Fibroblast of peridontal ligament (primary cell): ENCODE measurements around the gene MIS18A.
"Not testable (repeated sequence)": the region's sequence is repeated elsewhere in the genome, so short reads cannot be mapped to it uniquely, and the experiment has no call there.

Experiments
- DNase-seq: peaks from one replicate; pipeline ENCODE4 v3.0.0-alpha.2; 2010; ENCODE audit errors: extremely low read depth

MIS18A gene, protein sequence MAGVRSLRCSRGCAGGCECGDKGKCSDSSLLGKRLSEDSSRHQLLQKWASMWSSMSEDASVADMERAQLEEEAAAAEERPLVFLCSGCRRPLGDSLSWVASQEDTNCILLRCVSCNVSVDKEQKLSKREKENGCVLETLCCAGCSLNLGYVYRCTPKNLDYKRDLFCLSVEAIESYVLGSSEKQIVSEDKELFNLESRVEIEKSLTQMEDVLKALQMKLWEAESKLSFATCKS

DNA sequence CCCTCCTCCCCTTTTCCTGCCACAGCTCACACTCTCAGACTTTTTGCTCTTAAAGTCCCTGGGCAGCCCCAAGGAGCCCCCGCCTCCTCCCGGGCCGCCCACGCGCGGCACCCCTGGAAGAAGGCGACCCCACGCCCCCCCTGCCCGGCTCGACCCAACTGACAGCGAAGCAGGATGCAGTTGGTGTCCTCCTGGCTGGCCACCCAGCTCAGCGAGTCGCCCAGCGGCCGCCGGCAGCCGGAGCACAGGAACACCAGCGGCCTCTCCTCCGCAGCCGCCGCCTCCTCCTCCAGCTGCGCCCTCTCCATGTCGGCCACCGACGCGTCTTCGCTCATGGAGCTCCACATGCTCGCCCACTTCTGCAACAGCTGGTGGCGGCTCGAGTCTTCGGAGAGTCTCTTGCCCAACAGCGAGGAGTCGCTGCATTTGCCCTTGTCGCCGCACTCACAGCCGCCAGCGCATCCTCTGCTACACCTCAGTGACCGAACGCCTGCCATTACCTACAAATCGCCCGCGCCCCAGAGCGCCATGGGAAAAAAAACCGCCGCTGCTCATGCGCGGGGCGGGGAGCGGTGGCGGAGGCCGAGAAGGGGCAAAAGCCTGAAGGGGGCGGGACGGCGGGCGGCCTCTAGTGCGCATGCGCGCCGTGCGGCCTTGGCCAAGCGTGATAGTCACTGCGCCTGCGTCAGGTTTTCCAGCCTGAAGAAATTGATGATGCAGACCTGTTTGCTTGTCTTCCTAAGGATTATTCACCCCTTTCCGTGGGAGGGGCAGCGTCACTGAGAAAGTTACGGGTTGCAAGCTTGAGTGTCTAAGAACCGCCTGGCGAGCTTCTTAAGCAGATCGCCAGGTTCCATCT, at the start of gene MIS18A:
Gene MIS18A, minus strand, starts transcription at position 532 of the 859 bp plus-strand sequence. Its CDS starts 35 bp downstream, at position 497.
- DNase-seq = peak; percentile 92

DNA sequence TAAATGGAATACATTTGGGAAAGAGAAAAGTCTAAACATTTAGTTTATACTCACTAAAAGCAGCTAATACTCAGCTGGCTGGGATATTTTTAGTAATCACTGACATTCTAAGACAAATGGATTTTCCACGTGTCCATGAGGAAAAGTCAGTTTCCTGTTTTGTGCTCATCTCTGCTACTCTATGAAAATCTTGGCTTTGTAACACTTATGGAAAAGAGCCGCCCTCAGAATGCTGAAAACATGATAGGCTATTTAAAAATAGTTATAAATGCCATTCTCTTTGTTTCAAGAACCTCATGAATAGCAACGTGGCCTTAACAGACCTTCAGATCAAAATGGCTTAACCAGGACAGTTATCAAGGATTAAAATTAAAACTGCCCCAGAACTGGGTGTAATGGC, 49.7 kb upstream of the MIS18A start:
- no peak for DNase-seq

DNA sequence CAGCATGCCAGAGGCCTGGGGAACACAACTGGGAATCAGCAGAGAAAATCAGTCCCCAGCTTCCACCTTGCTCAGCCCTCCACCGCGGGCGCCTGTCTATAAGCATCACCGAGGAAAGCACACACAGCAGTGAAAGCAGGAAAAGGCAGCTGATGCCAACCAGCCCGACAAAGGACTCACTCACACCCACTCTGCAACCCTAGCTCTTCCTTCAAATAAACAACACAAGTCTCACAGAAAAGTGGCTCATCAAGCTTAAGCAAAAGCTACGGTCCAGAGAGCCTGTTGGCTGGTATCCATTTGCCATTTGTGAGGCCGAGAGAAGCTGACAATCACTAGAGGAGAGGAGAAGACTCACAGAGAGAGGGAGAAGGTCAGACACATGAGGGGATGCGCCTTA, 46.9 kb upstream of the MIS18A start:
- peak; percentile 8 for DNase-seq

DNA sequence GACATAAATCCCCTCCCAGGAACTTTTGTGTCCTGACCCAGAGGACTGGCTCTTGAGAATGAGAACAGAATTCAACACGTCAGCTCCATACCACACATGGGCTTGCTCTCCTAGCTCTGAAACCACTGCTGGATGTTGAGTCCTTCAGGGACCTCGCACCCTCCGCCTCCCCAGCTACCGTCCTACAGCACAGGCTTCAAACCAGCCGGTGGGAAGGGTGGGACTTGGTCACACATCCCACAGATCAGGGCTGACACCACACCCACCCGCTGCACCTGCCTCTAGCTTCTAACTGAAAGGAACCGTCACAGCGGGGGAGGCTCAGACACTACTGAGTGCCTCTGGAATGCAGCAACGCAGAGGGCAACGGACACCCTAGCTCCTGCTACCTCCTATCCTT, 43.8 kb upstream of the MIS18A start:
- no peak for DNase-seq

DNA sequence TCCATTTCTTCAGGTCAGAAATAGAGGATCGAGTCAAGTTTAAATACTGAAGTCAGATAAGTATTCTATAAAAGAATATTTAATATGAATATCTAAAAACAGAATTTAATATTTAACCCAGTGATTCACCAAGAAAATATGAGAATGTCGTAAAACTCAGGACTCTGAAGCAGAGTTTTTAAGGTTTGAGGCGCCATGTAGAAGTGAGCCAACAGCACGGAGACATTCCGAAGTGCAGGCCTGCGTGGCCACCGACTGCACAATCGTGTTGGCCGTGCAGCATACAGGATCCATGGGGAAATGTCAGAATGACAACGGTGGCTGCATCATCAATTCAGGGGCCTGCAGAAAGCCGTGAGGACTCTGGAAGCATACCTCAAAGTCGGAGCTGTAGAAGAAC, 43.3 kb upstream of the MIS18A start:
- no peak for DNase-seq

DNA sequence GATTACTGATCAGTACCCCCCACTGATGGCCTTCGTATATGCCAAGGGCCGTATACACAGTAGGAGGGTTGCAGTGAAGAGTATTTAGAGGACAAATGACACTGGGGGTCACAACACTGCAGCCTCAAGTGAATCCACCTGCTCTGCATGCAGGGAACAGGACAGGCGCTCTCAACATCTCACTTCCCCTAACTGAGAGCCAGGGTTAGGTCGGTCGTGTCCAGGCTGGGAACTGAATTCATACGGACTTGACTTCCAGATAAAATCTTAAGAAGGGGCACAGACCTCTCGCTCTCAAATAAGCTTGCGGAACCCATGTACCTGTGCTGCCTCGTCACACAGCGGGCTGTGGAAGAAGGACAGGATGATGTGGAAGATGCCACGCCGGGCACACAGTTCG, 42.6 kb upstream of the MIS18A start:
- DNase-seq = no peak

DNA sequence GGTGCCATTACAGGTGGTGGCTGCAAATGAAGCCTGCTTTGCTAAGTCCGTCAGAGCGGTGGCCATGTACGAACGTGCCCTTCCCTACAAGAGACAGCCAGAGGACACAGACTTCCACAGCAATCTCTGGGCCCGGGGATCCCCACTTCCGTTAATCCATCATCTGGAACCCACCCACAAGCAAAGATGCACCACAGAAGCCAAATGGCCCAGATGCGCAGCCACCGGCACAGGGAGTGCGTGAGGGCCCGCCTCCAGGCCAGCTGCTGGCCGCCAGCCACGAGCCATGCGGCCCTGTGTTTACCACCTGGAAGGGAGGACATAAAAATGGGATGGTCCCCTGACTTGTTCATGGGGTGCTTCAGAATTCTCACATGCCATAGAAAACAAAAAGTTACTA, 41.9 kb upstream of the MIS18A start:
- DNase-seq = no peak

DNA sequence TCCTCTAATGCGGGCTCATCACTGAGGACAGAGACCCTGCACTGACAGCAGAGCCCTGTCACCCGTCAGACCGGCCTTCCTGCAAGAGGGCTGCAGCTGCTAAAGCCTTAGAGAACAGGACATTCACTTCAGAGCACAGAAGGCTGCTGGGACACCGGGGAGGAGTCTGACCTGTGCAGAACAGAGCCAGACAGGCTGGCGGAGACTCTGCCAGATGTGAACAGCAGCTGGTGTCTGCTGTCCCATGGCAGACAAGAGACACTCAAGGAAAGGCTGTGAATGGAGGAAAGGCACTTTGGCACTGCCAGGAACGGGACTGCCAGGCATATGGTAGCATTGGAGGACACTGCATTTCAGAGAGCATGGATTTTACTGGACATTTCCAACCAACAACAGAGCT, 41.2 kb upstream of the MIS18A start:
- DNase-seq = no peak

DNA sequence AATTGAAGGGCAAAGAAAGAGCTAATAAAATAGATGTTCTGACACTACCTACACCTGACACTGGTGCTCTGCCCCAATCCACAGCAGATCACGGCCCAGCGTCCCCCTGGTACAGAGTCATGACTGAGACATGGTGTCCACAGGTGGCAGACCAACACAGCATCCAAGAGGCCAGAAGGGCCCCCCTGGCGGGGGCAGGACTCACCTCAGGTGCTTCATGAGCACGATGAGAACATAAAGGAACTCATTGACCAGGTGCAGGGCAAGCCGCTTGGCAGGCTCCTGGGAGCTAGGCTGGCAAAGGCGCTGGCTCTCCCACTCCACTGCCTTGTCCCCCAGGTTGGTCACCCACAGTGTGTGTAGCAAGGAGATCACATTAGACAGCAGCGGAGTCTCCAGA, 40.2 kb upstream of the MIS18A start:
- no peak for DNase-seq

DNA sequence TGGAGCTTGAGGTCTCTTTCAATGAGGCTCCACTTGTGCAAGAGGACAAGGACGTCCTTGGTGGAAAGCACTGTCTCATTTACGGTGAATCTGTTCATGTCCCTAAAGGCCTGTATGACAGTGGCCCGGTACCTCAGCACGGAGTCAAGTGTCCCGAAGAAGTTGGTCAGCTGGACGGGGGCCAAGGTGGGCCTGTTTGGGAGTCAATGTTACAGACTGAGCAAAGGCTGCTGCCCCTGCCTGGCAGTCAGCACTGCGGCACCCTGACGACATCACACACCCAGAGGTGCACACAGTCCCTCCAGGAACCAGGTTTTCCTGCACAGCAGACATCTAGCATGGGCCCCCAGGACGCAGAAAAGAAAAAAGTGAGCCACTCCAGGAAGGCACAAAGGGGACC, 38.9 kb upstream of the MIS18A start:
- no peak for DNase-seq

DNA sequence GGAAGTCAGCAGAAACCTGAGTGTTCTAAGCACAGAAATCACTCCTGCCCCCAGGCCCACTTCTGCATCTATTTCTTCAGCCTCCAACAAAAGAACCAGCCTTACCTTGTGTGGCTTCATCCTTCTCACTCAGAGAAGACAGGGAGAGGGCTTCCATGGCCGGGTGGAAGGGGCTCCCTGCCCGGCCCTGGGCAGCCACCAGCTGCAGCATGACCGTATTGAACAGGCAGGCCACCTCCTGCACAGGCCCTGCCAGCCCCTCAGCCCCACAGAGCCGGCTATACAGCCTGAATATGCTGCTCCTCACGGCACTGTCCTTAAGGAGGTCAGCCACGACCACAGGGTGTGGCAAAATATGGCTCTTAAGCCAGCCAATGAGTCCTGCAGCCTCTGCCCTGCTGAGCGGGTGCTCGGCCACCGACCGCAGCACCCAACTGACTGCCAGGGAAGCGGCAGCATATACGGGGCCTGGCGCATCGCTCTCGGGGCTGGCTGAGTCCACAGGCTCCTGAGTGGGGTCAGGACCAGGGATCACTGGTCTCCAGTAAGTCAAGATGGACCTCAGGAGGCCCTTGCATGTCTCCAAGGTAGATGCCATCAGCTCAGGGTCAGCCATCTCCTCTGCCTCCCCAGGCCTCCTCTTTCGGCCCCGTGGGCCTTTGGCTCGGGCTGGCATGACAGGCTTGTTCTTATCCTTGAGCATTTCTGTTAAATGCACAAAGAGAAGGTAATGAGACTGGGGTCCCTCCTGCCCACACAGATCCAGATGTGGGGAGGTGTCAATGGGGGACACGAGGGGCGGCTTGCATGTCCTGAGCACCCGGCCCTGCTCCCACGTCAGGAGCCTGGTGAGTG, 37.7 kb upstream of the MIS18A start:
- no peak for DNase-seq

DNA sequence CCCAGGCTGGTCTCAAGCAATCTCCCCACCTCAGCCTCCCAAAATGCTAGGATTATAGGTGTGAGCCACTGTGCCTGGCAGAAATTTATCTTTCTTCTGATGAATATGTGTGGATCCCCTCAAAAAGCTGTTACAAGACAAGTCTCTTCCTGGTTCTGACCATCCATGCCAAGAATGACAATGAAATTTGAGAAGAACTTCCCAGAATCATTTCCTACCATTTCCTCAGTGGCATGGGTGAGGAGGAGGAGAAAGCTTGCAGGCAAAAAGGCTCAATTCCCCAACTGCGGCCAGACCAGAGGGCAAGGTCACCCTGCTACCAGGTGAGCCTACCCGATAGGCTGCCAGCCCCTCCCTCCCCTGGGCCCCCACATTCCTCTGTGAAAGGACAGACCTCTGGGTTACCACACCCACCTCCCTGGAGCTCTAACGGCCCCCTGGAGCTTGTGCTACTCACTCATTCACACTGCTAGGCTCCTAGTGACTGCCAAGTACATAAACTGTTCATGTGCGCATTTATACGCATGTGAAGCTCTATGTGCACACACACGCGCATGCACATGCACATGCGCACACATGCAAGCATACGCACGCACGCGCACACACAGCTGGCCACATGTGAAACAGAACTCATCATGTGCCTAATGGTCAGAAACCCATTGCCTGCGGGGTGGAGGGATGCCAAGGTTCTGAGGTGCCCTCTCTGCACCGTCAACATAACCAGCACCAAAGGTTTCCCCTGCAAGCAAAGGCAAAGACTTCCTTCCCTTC, 36.8 kb upstream of the MIS18A start:
- DNase-seq = no peak

DNA sequence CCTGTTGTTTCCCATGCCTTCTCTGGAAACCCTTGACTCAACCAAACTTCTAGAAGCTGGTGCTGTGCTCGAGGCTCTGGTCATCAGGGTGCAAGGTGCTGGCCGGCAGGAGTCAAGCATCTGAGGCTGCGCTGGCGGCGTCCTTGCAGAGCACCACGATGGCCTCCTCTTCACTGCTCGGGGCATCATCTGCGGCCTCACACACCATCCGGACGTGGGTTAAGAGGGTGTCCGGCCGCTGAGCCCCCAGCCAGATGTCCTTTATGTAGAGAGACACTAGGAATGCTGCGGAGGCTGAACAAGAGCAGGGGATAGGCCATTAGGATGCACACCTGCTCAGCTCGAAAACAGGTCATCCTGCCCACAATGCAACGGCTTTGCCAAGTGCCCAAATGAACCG, 36.0 kb upstream of the MIS18A start:
- DNase-seq = no peak

DNA sequence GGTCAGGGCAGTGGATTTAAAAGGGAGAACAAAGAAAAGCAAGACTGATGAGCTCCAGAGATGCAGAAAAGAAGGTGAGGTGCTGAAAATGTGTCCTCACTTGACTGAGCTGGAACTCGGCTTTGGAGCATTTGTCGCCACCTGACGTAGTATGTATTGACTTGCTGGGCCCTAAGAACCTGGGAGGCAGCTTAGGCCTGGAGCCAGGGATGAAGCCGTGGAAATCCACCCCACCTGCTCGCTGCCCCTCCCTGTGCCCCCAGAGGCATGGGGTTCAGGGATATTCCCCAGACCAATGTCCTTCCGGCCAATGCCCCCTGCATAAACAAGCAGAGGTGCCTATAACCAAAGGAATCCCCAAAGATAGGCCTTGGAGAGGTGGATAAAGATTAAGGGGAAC, 34.1 kb upstream of the MIS18A start:
- no peak for DNase-seq

DNA sequence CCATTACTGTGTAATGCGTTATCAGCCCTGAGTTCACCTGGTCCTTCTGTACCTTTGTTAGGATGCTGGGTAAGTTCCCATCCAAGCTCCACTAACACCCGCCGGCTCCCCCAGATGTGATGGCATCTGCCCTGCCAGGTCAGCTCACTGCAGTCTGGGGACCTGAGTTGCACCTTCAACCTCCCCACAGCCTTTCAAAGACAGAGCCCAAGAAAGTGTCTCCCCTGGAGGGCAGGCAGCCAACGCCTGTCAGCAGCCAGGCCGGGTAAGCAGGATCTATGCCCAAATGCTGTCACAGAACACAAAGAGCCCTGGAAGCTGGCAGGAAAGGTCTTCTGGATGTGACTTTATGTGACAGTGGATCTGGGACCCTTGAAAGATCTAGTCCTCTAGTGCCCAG, 33.5 kb upstream of the MIS18A start:
- no peak for DNase-seq

DNA sequence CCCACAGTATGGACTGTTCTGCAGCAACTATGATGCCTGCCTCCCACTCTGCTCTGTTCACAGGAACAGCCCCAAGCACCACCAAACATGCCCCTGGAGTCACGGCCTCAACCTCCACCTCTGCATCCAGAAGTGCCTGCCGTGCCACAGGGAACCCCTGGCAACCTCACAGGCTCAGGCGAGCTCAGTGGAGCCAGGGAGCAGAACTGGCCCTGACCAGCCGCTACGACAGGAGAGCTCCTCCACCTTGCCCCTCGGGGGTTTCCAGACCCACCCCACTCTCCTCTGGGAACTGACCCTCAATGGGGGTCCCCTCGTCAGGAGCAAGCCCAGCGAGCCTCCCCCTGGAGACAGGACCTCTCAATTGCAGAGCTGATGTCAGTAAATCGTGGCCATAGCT, 32.8 kb upstream of the MIS18A start:
- DNase-seq = no peak

DNA sequence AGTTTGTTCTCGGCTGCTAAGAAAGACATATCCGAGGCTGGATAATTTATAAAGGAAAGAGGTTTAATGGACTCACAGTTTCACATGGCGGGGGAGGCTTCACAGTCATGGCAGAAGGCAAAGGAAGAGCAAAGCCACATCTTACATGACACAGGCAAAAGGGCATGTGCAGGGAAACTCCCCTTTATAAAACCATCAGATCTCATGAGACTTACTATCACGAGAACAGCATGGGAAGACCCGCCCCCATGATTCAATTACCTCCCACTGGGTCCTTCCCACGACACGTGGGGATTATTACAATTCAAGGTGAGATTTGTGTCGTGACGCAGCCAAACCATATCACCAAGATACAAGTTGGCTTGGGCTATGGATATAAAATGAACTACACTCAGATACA, 32.1 kb upstream of the MIS18A start:
- not testable (repeated sequence) for DNase-seq

DNA sequence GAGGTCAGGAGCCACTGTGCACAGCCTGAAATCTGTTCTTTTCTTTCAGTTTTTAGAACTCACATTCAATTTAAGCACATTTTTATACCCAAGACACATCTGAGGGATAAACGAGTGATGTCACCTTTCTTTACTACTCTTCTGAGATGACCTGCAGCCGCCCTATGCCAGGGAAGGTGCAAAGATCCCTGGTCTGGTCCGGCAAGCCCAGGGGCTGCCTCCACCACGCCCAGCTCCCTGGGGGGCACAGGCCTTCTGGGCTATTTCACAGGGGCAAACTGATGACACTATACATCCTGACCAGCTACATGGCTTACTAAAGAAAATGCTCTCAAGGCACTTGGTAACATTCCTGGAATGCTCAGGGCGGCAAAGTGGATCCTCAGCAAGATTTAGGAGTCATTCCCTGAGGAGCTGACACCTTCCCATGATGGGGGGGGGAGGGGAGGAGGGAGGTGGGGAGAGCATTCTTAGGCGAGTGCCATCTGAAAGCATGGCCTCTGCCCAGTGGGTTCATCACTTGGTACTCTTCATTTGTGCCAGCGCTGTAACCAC, 31.1 kb upstream of the MIS18A start:
- no peak for DNase-seq

DNA sequence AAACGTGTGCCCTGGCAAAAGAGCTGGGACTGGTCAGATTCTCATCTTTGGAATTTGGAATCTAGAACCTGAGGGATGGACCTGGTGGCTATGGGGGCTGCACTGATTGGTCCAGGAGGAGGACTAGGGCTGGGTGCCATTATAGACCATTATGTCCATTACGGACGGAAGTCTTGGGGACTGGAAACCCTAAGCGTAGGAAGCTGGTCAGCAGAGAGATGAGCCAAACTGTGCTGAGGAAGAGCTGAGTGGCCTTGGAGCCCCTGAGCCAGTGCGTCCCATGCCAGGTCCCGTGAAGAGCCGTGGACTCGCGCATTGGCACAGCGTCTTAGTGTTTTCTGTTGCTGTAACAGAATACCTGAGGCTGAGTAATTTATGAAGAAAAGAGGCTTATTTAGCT, 29.8 kb upstream of the MIS18A start:
- no peak for DNase-seq

DNA sequence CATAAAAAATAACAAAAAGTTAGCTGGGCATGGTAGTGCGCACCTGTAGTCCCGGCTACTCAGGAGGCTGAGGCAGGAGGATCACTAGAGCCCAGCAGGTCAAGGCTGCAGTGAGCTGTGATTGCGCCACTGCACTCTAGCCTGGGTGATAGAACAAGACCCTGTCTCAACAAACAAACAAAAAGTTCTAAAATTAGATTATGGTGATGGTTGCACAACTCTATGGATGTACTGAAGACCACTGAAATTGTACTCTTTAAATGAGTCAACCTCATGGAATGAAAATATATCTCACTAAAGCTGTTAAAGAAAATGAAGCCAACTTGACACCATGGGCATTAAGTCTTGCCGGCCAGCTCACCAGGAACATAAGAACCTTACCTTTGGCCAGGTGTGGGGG, 28.9 kb upstream of the MIS18A start:
- peak; percentile 17 for DNase-seq

DNA sequence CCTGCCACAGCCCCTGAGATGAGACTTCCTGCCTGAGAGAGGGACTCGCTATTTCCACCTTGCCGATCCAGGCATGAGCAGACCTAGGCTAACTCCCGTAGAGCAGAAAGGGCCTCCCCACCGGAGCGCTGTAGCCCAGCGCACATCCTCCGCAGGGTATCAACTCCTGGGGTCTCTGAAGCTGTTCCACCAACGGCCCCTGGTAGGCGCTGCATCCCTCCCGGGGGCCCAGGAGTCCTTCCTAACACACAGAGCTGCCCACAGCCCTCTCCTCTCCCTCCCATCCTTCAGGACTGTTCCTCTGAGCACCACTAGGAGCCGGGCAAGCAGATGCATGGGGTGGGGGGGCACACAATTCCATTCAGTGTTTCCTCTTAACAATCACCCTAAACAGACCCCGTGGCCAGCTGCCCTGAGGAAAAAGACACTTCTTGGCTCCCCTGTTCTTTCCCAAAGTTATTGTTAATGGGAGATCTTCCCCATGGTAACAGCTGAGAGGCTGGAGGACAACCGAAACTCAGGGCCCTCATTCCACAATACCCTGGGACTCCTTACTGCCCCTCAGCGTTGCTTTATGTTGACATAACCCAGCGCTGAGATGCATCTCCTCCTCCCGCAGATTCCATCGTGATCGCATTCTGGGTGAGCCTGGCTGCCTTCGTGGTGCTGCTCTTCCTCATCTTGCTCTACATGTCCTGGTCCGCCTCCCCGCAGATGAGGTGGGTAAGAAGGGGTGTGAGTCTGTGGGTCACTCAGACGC, 27.4 kb upstream of the MIS18A start:
- no peak for DNase-seq
